ENCODE results near the gene PLGRKT.
"Not testable (repeated sequence)": the region's sequence is repeated elsewhere in the genome, so short reads cannot be mapped to it uniquely, and the experiment has no call there.

DNA sequence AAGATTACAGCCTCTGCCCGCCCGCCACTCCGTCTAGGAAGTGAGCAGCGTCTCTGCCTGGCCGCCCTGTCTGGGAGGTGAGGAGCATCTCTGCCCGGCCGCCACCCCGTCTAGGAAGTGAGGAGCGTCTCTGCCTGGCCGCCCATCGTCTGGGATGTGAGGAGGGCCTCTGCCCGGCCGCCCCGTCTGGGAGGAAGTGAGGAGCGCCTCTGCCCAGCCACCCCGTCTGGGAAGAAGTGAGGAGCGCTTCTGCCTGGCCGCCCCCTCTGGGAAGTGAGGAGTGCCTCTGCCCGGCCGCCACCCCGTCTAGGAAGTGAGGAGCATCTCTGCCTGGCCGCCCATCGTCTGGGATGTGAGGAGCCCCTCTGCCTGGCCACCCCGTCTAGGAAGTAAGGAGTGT lies 4.8 kb downstream of the PLGRKT start:
- TF ChIP-seq, protein P1, sequence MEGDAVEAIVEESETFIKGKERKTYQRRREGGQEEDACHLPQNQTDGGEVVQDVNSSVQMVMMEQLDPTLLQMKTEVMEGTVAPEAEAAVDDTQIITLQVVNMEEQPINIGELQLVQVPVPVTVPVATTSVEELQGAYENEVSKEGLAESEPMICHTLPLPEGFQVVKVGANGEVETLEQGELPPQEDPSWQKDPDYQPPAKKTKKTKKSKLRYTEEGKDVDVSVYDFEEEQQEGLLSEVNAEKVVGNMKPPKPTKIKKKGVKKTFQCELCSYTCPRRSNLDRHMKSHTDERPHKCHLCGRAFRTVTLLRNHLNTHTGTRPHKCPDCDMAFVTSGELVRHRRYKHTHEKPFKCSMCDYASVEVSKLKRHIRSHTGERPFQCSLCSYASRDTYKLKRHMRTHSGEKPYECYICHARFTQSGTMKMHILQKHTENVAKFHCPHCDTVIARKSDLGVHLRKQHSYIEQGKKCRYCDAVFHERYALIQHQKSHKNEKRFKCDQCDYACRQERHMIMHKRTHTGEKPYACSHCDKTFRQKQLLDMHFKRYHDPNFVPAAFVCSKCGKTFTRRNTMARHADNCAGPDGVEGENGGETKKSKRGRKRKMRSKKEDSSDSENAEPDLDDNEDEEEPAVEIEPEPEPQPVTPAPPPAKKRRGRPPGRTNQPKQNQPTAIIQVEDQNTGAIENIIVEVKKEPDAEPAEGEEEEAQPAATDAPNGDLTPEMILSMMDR (conservative IDR thresholded peaks at IDR 0.05; ENCODE audit: low read length) = not testable (repeated sequence)
- not testable (repeated sequence) for TF ChIP-seq EZH2phosphoT487 (IDR thresholded peaks at IDR 0.05; ENCODE audit: borderline replicate concordance, low read depth, low read length)
